Fibroblast of skin of right quadriceps (primary cell): ENCODE measurements around the gene ANKS1A.

Experiments used
- DNase-seq: peaks from one replicate; pipeline ENCODE4 v3.0.0-alpha.2; 2013

Gene ANKS1A

GRCh38 chr6:35076997-35077712 is 188.1 kb downstream of the ANKS1A start:
- no peak for DNase-seq

GRCh38 chr6:35077713-35078105 is 188.7 kb downstream of the ANKS1A start:
- no peak for DNase-seq

GRCh38 chr6:35078226-35078850 is 189.3 kb downstream of the ANKS1A start:
- DNase-seq: no peak

GRCh38 chr6:35078896-35079295 is 189.8 kb downstream of the ANKS1A start:
- DNase-seq: no peak

- no peak for DNase-seq
Observed at GRCh38 chr6:35079311-35080000, 190.4 kb downstream of the ANKS1A start.

- no peak for DNase-seq
Observed at GRCh38 chr6:35080016-35080680, 191.1 kb downstream of the ANKS1A start.

- DNase-seq: no peak
Observed at GRCh38 chr6:35080821-35081425, 191.9 kb downstream of the ANKS1A start.

- no peak for DNase-seq
Observed at GRCh38 chr6:35081426-35081851, 192.4 kb downstream of the ANKS1A start.

GRCh38 chr6:35082046-35082732 is 193.1 kb downstream of the ANKS1A start:
- DNase-seq: no peak

- DNase-seq: no peak
Observed at GRCh38 chr6:35082733-35083403, 193.8 kb downstream of the ANKS1A start.

- DNase-seq: no peak
Observed at GRCh38 chr6:35083507-35083906, 194.5 kb downstream of the ANKS1A start.

GRCh38 chr6:35084041-35084491 is 195.0 kb downstream of the ANKS1A start:
- DNase-seq: no peak

- DNase-seq: no peak
Observed at GRCh38 chr6:35084511-35085203, 195.6 kb downstream of the ANKS1A start.

GRCh38 chr6:35085359-35086281 is 196.6 kb downstream of the ANKS1A start:
- no peak for DNase-seq

- DNase-seq: no peak
Observed at GRCh38 chr6:35086282-35086632, 197.2 kb downstream of the ANKS1A start.

- no peak for DNase-seq
Observed at GRCh38 chr6:35086636-35087360, 197.7 kb downstream of the ANKS1A start.

- no peak for DNase-seq
Observed at GRCh38 chr6:35087361-35088280, 198.6 kb downstream of the ANKS1A start.
